Activated naive CD4-positive, alpha-beta T cell treated with anti-CD3 and anti-CD28 coated beads, Interleukin-2, amount 10 ng/mL, durations not matched to agents 7 days and 5 days (primary cell): Measurements from ENCODE around the gene NTN5.
A peak's percentile ranks its signal among the peaks of the same experiment; 100 is the strongest.

Experiments used
- CTCF ChIA-PET: fragments of 350-600 bp; sonication (Branson Sonifier 250); formaldehyde crosslinking; loops from one replicate; lab custom pipeline; 2021; ENCODE audit warnings: antibody characterized with exemption; lab: Charles Lee
- DNase-seq: peaks from one replicate; pipeline ENCODE4 v3.0.0-alpha.2; 2020
- H3K27ac Mint-ChIP-seq: one replicate; pipeline ENCODE4 v1.8.0; 2021; ENCODE audit warnings: mild to moderate bottlenecking, moderate library complexity, mixed read lengths
- H3K27me3 Mint-ChIP-seq: one replicate; pipeline ENCODE4 v1.8.0; 2021; ENCODE audit warnings: mild to moderate bottlenecking, mixed read lengths
- H3K36me3 Mint-ChIP-seq: one replicate; pipeline ENCODE4 v1.8.0; 2021; ENCODE audit warnings: mixed read lengths
- H3K4me1 Mint-ChIP-seq: one replicate; pipeline ENCODE4 v1.8.0; 2021; ENCODE audit warnings: mixed read lengths
- H3K4me3 Mint-ChIP-seq: one replicate; pipeline ENCODE4 v1.8.0; 2021; ENCODE audit warnings: mild to moderate bottlenecking, moderate library complexity, mixed read lengths
- H3K9me3 Mint-ChIP-seq: one replicate; pipeline ENCODE4 v1.8.0; 2021; ENCODE audit warnings: mixed read lengths

NTN5 gene

GRCh38 chr19:48650974-48651682 lies 21.7 kb downstream of the NTN5 start:
- H3K36me3 Mint-ChIP-seq: no peaks in the 10 kb centered on the region
- CTCF ChIA-PET: interaction anchor here (0.7 to 1.4 kb wide), 2 partner anchors 11 to 186 kb away, joined by 3 to 4 read pairs; no protein-coding TSS in a partner anchor

GRCh38 chr19:48648134-48648533 lies 24.7 kb downstream of the NTN5 start:
- Mint-ChIP-seq H3K4me1 (peaks cover 68% of the 10 kb centered on the region), H3K4me3 (no peak overlapping the region), H3K36me3 (no peaks in the 10 kb centered on the region), H3K9me3 (no peaks in the 10 kb centered on the region), H3K27me3 (peaks cover 13% of the 10 kb centered on the region), H3K27ac (peak overlapping the region; percentile 79)
- no peak for DNase-seq
- CTCF ChIA-PET: interaction anchor here (1.5 kb wide), 1 partner anchor 194 kb away, joined by 3 read pairs; no protein-coding TSS in a partner anchor

More at GRCh38 chr19:48650974-48651682, 21.7 kb downstream of the NTN5 start:
- peaks cover 52% of the 10 kb centered on the region for H3K4me1 Mint-ChIP-seq
- peak overlapping the region; percentile 56 for H3K27ac Mint-ChIP-seq
- H3K27me3 Mint-ChIP-seq: peaks cover 11% of the 10 kb centered on the region
- H3K4me3 Mint-ChIP-seq: no peak overlapping the region
- no peaks in the 10 kb centered on the region for H3K9me3 Mint-ChIP-seq
- no peak for DNase-seq

- peaks cover 16% of the 10 kb centered on the region for H3K27me3 Mint-ChIP-seq
- no peaks in the 10 kb centered on the region for H3K36me3 Mint-ChIP-seq
- no peak for DNase-seq
- H3K4me1 Mint-ChIP-seq: peaks cover 56% of the 10 kb centered on the region
- CTCF ChIA-PET: interaction anchor here (1.0 to 3.4 kb wide), 5 partner anchors 12 to 196 kb away, joined by 4 to 31 read pairs (median 13); no protein-coding TSS in a partner anchor
- H3K27ac Mint-ChIP-seq: peak overlapping the region; percentile 77
- no peaks in the 10 kb centered on the region for H3K9me3 Mint-ChIP-seq
- peak overlapping the region; percentile 75 for H3K4me3 Mint-ChIP-seq
Observed at GRCh38 chr19:48646722-48647216, 26.0 kb downstream of the NTN5 start.

- peak within 1 kb of the TSS; percentile 75 for H3K4me3 Mint-ChIP-seq
- CTCF ChIA-PET: interaction anchor here (0.6 to 3.4 kb wide), 14 partner anchors 12 to 254 kb away, joined by 3 to 31 read pairs (median 4); partner anchors contain the start of genes HSD17B14 and NUCB1
- peak; percentile 95 for DNase-seq
- peaks cover 16% of the 10 kb centered on the region for H3K27me3 Mint-ChIP-seq
- H3K4me1 Mint-ChIP-seq: peaks cover 55% of the 10 kb centered on the region
- H3K9me3 Mint-ChIP-seq: no peaks in the 10 kb centered on the region
- H3K36me3 Mint-ChIP-seq: no peaks in the 10 kb centered on the region
- peak within 1 kb of the TSS; percentile 81 for H3K27ac Mint-ChIP-seq
Observed at GRCh38 chr19:48646001-48646721, 26.7 kb downstream of the NTN5 start, which contains the start of gene CA11. TSS of gene CA11 (minus strand) at chr19:48646187. CDS start at chr19:48645632, 555 bp downstream.

- peaks cover 53% of the 10 kb centered on the region for H3K4me1 Mint-ChIP-seq
- peak overlapping the region; percentile 75 for H3K4me3 Mint-ChIP-seq
- H3K27ac Mint-ChIP-seq: peak overlapping the region; percentile 81
- H3K9me3 Mint-ChIP-seq: no peaks in the 10 kb centered on the region
- H3K36me3 Mint-ChIP-seq: no peaks in the 10 kb centered on the region
- CTCF ChIA-PET: interaction anchor here (0.6 to 3.4 kb wide), 15 partner anchors 11 to 254 kb away, joined by 3 to 31 read pairs (median 4); partner anchors contain the start of genes HSD17B14 and NUCB1
- DNase-seq: no peak
- H3K27me3 Mint-ChIP-seq: peaks cover 16% of the 10 kb centered on the region
Observed at GRCh38 chr19:48645620-48646000, 27.2 kb downstream of the NTN5 start.

GRCh38 chr19:48644839-48645619 lies 27.8 kb downstream of the NTN5 start:
- Mint-ChIP-seq H3K4me1 (peaks cover 51% of the 10 kb centered on the region), H3K4me3 (peak overlapping the region; percentile 75), H3K9me3 (no peaks in the 10 kb centered on the region), H3K27ac (no peak overlapping the region), H3K27me3 (peaks cover 17% of the 10 kb centered on the region), H3K36me3 (no peaks in the 10 kb centered on the region)
- CTCF ChIA-PET: interaction anchor here (0.6 to 3.4 kb wide), 13 partner anchors 11 to 255 kb away, joined by 3 to 31 read pairs (median 3); partner anchors contain the start of genes HSD17B14 and NUCB1
- DNase-seq: peak; percentile 83

GRCh38 chr19:48644355-48644754 lies 28.5 kb downstream of the NTN5 start:
- CTCF ChIA-PET: interaction anchor here (0.6 to 3.4 kb wide), 5 partner anchors 10 to 192 kb away, joined by 3 to 31 read pairs (median 4); partner anchors contain the start of gene HSD17B14
- Mint-ChIP-seq H3K27ac (no peak overlapping the region), H3K4me1 (peaks cover 50% of the 10 kb centered on the region), H3K36me3 (no peaks in the 10 kb centered on the region), H3K27me3 (peaks cover 22% of the 10 kb centered on the region), H3K9me3 (no peaks in the 10 kb centered on the region), H3K4me3 (peak overlapping the region; percentile 75)
- no peak for DNase-seq

GRCh38 chr19:48642862-48643261 lies 30.0 kb downstream of the NTN5 start:
- Mint-ChIP-seq H3K4me1 (peaks cover 54% of the 10 kb centered on the region), H3K36me3 (peaks cover 3% of the 10 kb centered on the region), H3K27ac (no peak overlapping the region), H3K9me3 (no peaks in the 10 kb centered on the region), H3K27me3 (peaks cover 27% of the 10 kb centered on the region), H3K4me3 (no peak overlapping the region)
- DNase-seq: no peak
- CTCF ChIA-PET: no interaction called here

- no peak overlapping the region for H3K27ac Mint-ChIP-seq
- peaks cover 46% of the 10 kb centered on the region for H3K4me1 Mint-ChIP-seq
- CTCF ChIA-PET: no interaction called here
- H3K9me3 Mint-ChIP-seq: no peaks in the 10 kb centered on the region
- no peak overlapping the region for H3K4me3 Mint-ChIP-seq
- H3K27me3 Mint-ChIP-seq: peaks cover 27% of the 10 kb centered on the region
- DNase-seq: no peak
- peaks cover 3% of the 10 kb centered on the region for H3K36me3 Mint-ChIP-seq
Observed at GRCh38 chr19:48641850-48642249, 31.0 kb downstream of the NTN5 start.

- Mint-ChIP-seq H3K27me3 (peaks cover 21% of the 10 kb centered on the region), H3K9me3 (no peaks in the 10 kb centered on the region), H3K4me3 (peak overlapping the region; percentile 12), H3K4me1 (peaks cover 37% of the 10 kb centered on the region), H3K27ac (peak overlapping the region; percentile 96), H3K36me3 (peaks cover 6% of the 10 kb centered on the region)
- CTCF ChIA-PET: interaction anchor here (0.6 kb wide), 1 partner anchor 11 kb away, joined by 3 read pairs; no protein-coding TSS in a partner anchor
- no peak for DNase-seq
Observed at GRCh38 chr19:48639483-48640375, 33.1 kb downstream of the NTN5 start.

- CTCF ChIA-PET: interaction anchor here (0.6 kb wide), 1 partner anchor 31 kb away, joined by 3 read pairs; no protein-coding TSS in a partner anchor
- Mint-ChIP-seq H3K4me1 (peaks cover 37% of the 10 kb centered on the region), H3K27me3 (peaks cover 17% of the 10 kb centered on the region), H3K4me3 (peak overlapping the region; percentile 88), H3K36me3 (peaks cover 6% of the 10 kb centered on the region), H3K9me3 (no peaks in the 10 kb centered on the region), H3K27ac (peak overlapping the region; percentile 96)
- DNase-seq: no peak
Observed at GRCh38 chr19:48638831-48639381, 33.9 kb downstream of the NTN5 start.
